GM19193 (cell line): ENCODE data around the gene ZDHHC23.

Source experiments
- POLR2A ChIP-seq: IDR thresholded peaks from 4 replicates; pipeline ENCODE4 v1.6.1; 2011; ENCODE audit not compliant: insufficient read depth, insufficient read length; ENCODE audit errors: extremely low read depth

ZDHHC23 gene, protein sequence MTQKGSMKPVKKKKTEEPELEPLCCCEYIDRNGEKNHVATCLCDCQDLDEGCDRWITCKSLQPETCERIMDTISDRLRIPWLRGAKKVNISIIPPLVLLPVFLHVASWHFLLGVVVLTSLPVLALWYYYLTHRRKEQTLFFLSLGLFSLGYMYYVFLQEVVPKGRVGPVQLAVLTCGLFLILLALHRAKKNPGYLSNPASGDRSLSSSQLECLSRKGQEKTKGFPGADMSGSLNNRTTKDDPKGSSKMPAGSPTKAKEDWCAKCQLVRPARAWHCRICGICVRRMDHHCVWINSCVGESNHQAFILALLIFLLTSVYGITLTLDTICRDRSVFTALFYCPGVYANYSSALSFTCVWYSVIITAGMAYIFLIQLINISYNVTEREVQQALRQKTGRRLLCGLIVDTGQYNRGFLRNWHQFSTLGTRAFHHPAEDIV

DNA sequence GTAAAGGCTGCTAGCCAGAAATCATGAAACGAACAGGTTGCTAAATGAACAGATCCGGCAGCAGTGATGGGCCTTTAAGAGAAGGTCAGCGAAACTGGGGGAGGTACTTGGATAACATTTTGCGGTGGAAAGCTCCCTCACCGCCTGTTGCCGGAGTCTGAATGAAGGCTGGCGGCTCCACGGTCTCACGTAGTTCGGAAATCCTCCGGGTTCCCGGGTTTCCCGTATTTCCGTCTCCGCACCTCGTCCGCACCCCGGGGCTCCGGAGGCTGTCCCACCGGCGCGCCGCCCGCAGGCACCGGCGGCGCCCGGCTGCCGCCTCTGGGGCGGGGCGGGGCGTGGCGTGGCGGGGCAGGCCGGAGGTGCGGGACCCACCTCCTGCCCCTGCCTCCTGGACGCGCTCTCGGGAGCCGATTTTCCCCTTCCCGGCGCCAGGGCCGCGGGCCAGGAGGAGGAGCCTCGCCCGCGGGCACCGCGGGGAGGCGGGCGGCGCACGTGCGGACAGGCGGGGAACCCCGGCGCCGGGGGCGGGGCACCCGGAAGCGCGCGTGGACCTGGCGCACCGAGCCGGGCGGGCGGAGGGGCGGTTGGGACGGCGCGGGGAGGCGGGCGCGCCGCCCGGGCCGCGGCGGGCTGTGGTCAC, at the start of gene ZDHHC23:
Gene ZDHHC23, plus strand, starts transcription at position 642 of the 643 bp plus-strand sequence. CDS start 790 bp downstream, outside the sequence.
- no peak for TF ChIP-seq POLR2A

DNA sequence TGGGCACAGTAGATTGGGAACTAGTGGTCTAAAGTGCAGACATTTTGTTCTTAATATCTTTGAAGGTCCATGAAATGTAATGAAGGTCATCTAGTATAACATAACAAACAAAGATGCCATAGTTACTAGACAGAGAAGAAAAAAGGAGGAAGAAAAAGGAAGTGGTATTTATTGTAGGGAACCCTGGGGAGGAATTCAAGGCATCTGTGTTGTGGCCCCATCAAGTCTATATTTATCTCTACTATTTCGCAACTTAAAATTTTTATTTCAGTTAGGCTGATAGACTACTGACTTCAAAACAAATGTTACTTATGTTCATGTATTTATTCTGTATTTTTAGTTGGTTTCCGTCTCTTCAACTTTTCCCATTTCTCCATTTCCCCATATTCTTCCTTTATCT, 48.9 kb upstream of the ZDHHC23 start:
- no peak for TF ChIP-seq POLR2A

DNA sequence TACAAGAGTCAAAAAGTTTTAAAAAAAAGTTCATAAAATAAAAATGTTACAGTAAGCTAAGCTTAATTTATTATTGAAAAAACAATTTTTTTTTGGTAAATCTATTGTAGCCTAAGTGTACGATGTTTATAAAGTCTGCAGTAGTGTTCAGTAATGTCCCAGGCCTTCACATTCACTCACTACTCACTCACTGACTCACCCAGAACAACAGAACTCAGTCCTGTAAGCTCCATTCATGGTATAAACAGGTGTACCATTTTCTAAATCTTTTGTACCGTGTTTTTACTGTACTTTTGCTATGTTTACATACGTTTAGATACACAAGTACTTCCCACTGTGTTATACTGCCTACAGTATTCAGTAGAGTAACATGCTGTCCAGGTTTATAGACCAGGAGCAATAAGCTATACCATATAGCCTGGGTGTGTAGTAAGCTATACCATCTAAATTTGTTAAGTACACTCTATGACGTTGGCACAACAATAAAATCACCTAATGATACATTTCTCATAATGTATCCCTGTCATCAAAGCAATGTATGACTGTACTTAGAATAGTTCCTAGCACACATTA, 41.2 kb upstream of the ZDHHC23 start:
- TF ChIP-seq POLR2A: no peak

DNA sequence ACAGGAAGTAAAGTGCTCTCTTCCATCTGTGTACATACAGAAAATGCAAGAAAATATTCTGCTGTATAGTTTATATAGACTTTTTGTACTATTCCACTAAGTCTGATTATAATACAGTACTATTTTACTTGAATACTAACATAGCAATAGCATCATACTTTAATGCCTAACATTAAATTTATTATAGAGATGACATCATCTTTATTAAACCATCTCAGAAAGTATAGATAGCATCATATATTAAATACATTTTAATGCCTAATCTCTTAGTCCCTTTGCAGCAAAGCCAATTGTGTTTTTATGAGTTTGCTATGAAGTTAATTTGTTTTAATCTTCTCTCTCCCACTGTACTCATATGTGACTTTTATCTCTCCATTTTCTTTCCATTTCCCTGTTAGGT, 39.7 kb upstream of the ZDHHC23 start:
- TF ChIP-seq POLR2A: no peak

DNA sequence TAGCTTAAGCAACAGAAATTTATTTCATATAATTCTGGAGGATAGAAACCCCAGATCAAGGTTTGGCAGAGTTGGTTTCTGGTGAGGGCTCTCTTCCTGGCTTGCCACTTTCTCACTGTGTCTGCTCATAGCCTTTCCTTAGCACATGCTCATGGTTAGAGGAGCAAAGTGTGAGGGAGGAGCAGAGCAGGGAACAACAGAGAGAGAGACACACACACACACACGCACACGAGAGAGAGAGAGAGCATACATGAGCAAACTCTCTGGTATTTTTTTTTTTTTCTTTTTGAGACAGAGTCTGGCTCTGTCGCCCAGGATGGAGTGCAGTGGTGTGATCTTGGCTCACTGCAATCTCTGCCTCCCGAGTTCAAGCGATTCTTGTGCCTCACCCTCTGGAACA, 36.8 kb upstream of the ZDHHC23 start:
- no peak for TF ChIP-seq POLR2A

DNA sequence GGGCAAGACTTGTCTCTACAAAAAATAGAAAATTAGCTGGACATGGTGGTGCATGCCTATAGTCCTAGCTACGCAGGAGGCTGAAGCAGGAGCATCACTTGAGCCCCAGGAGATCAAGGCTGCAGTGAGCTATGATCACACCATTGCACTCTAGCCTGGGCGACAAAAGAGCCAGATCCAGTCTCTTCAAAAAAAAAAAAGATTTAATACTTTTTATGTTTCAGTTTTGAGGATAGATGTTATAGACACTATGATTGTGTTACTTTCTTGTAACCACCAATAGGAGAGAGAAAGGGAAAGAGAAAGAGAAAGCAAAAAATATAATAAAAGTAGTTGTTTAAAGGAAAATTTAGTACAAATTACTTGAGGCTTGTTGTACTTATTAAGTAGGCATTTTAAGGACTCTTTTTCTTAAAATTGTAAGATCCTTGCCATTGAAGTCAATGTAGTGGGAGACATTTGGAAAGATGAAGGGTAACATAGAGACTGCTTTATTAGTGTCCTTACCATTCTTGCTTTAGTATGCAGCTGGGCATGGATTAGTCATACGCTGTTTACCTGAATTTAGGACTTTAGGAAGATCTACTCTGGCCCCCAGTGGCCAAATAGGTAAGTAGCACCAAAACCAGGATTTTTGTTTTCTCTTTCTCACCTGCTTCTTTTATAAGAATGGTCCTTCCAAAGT, 35.1 kb upstream of the ZDHHC23 start:
- no peak for TF ChIP-seq POLR2A

DNA sequence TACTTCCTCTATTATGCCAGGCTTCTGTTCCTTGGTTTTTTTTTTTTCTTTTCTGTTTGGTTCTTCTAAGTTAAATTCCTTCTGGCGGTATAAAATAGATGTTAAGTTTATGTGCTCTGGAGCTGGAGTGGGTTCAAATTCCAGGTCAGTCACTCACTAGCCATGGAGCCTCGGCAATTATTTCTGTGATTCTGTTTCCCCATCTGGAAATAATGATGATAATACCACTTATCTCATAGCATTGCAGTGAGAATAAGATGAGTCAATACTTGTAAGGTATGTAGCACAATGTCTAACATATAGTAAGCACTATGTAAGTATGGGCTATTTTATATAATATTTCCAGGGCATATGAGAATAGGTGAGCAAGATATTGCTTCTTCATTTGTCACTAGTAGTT, 33.2 kb upstream of the ZDHHC23 start:
- TF ChIP-seq POLR2A: no peak

DNA sequence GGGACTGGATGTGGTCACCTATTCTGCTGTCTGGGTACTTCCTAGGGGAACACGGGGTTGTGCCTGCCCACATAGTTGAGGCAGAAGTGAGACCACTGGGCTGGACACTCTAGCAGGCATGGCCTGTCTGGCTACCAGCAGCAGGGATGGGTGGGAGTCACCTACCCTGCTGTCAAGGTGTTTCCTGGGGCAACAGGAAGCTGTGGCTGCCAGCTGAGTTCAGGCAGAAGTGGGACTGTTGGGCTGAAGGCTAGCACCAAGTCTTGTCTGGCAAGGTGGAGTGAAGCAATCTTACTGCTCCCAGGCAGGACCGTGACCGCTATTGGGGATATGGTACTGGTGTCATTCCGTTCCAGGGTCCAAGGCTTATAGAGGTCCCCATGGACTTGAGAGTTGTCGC, 20.3 kb upstream of the ZDHHC23 start:
- TF ChIP-seq POLR2A: no peak

DNA sequence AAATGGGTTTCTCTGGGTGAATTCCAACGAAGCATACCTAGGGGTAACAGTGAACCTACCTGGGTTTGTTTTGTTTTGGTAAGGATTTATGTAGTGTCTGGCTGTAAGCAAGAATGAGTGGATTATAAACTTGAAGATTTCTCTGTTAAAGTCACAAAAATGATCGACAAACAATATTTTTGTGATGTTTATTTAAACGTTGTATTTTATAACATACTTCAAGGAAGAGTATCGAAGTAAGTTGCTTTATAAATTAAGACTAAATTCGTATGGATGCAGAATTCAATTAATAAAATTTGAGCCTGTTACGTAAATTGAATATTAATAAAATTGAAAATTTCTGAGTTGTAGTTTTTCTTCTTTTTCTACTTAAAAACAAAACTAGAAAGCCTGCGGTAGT, 982 bp upstream of the ZDHHC23 start:
- TF ChIP-seq POLR2A: no peak

DNA sequence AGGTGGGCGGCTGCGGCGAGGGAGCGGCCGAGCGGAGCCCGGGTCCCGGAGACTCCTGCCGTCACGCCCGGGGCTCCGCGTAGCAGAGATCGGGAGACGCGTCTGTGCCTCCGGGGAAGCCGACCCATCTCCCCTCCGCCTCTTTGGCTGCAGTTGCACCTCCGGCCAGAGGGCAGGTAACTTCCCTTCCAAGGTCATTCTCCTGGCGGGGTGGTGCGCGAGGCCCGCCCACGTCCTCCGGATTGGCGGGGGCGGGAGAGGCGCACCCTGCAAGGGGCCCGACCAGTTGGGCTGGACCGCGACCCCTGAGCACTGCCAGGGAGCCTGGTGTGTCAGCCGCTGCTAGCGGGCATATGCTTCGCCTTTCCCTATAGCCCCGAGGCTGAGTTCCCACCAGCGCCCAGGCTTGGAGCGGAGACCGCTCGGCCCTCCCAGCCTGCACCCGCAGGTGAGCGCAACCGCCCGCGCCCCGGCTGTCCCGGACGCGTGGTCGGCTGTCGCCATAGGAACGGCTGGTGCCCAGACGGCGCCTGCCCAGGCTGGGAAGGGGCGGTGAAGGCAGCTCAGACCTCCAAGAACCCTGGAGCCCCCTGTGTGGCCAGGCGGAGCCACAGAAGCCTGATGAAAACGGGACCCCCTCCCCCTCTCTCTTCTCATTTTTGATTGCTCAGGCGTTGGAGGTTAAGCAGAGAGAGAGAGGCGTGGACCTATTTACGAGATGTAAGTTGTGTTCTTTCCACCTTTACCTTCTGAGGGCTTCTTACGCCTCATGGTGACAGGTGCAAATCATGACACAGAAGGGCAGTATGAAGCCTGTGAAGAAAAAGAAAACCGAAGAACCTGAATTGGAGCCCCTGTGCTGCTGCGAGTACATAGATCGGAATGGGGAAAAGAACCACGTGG, 453 bp downstream of the ZDHHC23 start:
- TF ChIP-seq POLR2A: no peak

DNA sequence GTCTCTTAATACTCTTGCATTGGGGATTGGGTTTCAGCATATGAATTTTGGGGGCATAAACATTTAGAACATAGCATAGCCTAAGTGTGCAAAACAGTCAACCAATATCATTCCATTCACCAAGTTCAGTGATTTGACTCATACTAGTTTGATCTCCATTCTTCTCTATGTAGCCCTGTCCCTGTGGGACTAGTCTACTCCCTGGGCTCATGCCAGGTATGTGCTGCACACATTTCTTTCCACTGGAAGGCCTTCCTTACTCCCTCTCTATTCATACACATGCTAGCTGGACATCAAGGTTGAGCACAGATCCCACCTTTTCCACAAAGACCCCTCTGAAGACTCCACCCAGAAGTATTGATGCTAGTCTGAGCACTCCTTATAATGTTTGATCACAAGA, 5.1 kb downstream of the ZDHHC23 start:
- no peak for TF ChIP-seq POLR2A

DNA sequence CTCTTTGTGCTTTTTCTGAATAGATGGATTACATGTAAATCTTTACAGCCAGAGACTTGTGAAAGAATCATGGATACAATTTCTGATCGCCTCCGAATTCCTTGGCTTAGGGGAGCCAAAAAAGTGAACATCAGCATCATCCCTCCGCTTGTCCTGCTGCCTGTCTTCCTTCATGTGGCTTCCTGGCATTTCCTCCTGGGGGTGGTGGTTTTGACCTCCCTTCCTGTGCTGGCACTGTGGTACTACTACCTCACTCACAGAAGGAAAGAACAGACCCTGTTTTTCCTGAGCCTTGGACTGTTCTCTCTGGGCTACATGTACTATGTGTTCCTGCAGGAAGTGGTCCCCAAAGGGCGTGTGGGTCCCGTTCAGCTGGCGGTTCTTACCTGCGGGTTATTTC, 5.9 kb downstream of the ZDHHC23 start:
- TF ChIP-seq POLR2A: no peak

DNA sequence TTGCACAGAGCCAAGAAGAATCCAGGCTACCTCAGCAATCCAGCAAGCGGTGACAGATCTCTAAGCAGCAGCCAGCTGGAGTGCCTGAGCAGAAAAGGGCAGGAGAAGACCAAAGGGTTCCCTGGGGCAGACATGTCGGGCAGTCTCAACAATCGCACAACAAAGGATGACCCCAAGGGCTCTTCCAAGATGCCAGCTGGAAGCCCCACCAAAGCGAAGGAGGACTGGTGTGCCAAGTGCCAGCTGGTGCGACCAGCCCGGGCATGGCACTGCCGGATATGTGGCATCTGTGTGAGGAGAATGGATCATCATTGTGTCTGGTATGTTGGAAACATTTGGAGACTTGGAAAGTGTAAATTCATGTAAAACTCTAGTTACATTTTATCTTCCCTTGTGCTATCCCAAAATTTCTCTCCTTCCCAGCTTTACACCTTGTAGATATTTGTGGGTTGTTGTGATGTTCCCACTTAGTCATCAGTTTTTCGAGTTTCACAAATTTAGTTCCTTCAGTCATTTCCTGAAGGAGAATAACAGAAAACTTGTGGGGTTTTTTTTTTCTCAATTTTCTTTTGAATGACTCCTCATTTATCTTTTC, 6.4 kb downstream of the ZDHHC23 start:
- no peak for TF ChIP-seq POLR2A

DNA sequence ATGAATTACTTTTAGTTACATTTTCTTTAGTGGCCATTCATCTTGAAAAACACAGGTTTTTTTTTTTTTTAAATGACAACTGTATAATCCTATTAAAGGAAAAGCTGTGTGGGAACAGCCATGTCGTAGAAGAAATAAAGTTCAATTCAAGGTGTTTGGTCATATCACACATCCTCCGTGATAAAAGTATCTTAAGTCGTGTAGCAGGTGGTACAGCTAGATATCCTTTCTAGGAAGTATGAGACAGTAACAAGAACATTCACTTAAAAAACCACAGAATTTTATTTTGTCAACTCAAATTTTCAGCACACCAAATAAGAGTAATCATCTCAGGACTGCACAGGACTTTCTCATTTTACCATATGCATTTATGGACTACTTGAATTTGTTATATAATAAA, 16.1 kb downstream of the ZDHHC23 start:
- no peak for TF ChIP-seq POLR2A

DNA sequence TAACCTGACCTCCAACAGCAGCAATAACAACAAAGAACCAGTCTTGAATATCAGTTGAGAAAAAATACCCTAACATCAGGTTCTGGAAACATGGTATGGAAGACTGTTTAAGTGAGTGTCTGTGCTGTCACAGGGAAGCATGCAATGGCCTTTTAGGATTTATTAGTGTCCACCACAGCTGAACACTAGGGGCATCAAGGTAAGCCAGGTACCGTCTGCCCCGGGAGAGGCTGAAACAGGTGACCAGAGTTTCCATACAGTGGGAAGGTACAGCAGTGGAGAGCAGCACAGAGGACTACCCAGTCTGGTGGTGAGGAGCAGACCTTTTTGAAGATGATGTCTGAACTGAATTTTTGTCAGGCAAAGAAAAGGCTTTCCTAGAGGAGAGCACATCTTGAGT, 18.4 kb downstream of the ZDHHC23 start:
- no peak for TF ChIP-seq POLR2A

DNA sequence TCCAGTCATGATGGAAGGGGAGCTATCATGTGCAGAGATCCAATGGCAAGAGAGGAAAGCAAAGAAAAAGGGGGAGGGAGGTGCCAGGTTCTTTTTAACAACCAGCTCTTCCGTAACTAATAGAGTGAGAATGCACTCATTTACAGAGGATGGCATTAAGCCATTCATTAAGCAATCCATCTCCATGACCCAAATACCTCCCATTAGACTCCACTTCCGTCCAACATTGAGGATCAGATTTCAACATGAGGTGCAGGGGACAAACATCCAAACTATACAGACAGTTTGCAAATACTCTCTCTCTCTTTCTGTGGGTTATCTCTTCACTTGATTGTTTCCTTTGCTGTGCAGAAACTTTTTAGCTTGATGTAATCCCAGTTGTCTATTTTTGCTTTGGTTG, 21.2 kb downstream of the ZDHHC23 start:
- no peak for TF ChIP-seq POLR2A
